IMR-90 (cell line): ENCODE results near the gene ANKH. TPM values are rescaled to one million over a fixed set of nuclear protein-coding genes. Genes with fewer than 3 reads are reported as not detected.
A peak's percentile ranks its signal among the peaks of the same experiment; 100 is the strongest.

Experiments used
- ATAC-seq: fragments of 200-7000 bp; cut with Tn5 transposase; 2 replicates; pipeline ENCODE4 v1.9.1; 2020; ENCODE audit warnings: low read depth, mild to moderate bottlenecking, moderate library complexity
- BruUV-seq: library from RNA; stranded (reverse); fragments of 400-500 nt; replicated peaks from 2 replicates; lab custom pipeline; 2021; lab: Mats Ljungman, UMichigan
- CTCF ChIA-PET: fragments of 300-600 bp; formaldehyde crosslinking; extraction: SDS; loops from one replicate; lab custom pipeline; 2021; ENCODE audit warnings: antibody characterized with exemption; lab: Yijun Ruan, JAX
- POLR2A ChIA-PET: fragments of 300-600 bp; sonication (Branson Sonifier 250); formaldehyde crosslinking; loops from one replicate; lab custom pipeline; 2022; ENCODE audit warnings: antibody characterized with exemption; ENCODE audit not compliant: unreplicated experiment; lab: Charles Lee
- DNase-seq: peaks from one replicate; pipeline ENCODE4 v3.0.0; 2013
- H2AFZ ChIP-seq: replicated peaks from 2 replicates; pipeline ENCODE3; 2013; ENCODE audit warnings: low read length, mild to moderate bottlenecking; ENCODE audit not compliant: poor library complexity
- H2AK5ac ChIP-seq: 2 replicates; pipeline ENCODE4 v1.6.1; 2013; ENCODE audit warnings: low read depth, low read length, inconsistent platforms
- H2AK9ac ChIP-seq: replicated peaks from 2 replicates; pipeline ENCODE3; 2013; ENCODE audit warnings: mild to moderate bottlenecking, low read depth, low read length, moderate library complexity; ENCODE audit not compliant: poor library complexity
- H2BK120ac ChIP-seq: 2 replicates; pipeline ENCODE4 v1.6.1; 2013; ENCODE audit warnings: low read depth, low read length, inconsistent platforms
- H2BK15ac ChIP-seq: 3 replicates; pipeline ENCODE4 v1.6.1; 2013; ENCODE audit warnings: low read depth, low read length, inconsistent platforms
- H2BK20ac ChIP-seq: 2 replicates; pipeline ENCODE4 v1.6.1; 2013; ENCODE audit warnings: low read depth, mild to moderate bottlenecking, inconsistent platforms, low read length, moderate library complexity
- H2BK5ac ChIP-seq: 2 replicates; pipeline ENCODE4 v1.6.1; 2013; ENCODE audit warnings: mild to moderate bottlenecking, low read depth, low read length, inconsistent platforms; ENCODE audit not compliant: poor library complexity, severe bottlenecking
- H3K14ac ChIP-seq: replicated peaks from 2 replicates; pipeline ENCODE4 v1.6.1; 2013; ENCODE audit warnings: low read depth, low read length, inconsistent platforms
- H3K18ac ChIP-seq: 2 replicates; pipeline ENCODE4 v1.6.1; 2013; ENCODE audit warnings: low read depth, low read length, control low read depth
- H3K23ac ChIP-seq: 2 replicates; pipeline ENCODE4 v1.6.1; 2013; ENCODE audit warnings: low read depth, low read length, inconsistent platforms
- H3K27ac ChIP-seq: 2 replicates; pipeline ENCODE4 v1.5.1; 2013; ENCODE audit warnings: mild to moderate bottlenecking, control low read depth, low read length; ENCODE audit not compliant: insufficient read depth
- H3K27me3 ChIP-seq: 2 replicates; pipeline ENCODE4 v1.6.1; 2013; ENCODE audit warnings: low read length; ENCODE audit not compliant: control insufficient read depth, insufficient read depth
- H3K36me3 ChIP-seq: 2 replicates; pipeline ENCODE4 v1.6.1; 2013; ENCODE audit warnings: low read length, mixed read lengths; ENCODE audit not compliant: control insufficient read depth, insufficient read depth
- H3K4ac ChIP-seq: 2 replicates; pipeline ENCODE4 v1.6.1; 2013; ENCODE audit warnings: low read depth, low read length, inconsistent platforms
- H3K4me1 ChIP-seq: 2 replicates; pipeline ENCODE4 v1.6.1; 2013; ENCODE audit warnings: low read length, mixed read lengths; ENCODE audit not compliant: control insufficient read depth, insufficient read depth
- H3K4me2 ChIP-seq: 2 replicates; pipeline ENCODE4 v1.6.1; 2013; ENCODE audit warnings: low read depth, mild to moderate bottlenecking, control low read depth, low read length, moderate library complexity
- H3K4me3 ChIP-seq: 2 replicates; pipeline ENCODE4 v1.5.1; 2013; ENCODE audit warnings: low read depth, mild to moderate bottlenecking, control low read depth, low read length, moderate library complexity; ENCODE audit not compliant: insufficient read depth
- H3K56ac ChIP-seq: 2 replicates; pipeline ENCODE4 v1.6.1; 2013; ENCODE audit warnings: low read length, inconsistent platforms; ENCODE audit not compliant: insufficient read depth; ENCODE audit errors: extremely low read depth
- H3K79me1 ChIP-seq, 2 experiments: 2 replicates each; pipeline ENCODE4 v1.6.1; 2013; ENCODE audit warnings: low read length in 2 of 2, inconsistent platforms in 1 of 2, low read depth in 1 of 2
- H3K9ac ChIP-seq: 2 replicates; pipeline ENCODE4 v1.6.1; 2013; ENCODE audit warnings: low read depth, low read length, control low read depth
- H3K9me1 ChIP-seq: 2 replicates; pipeline ENCODE4 v1.6.1; 2013; ENCODE audit warnings: low read length, inconsistent platforms; ENCODE audit not compliant: insufficient read depth
- H3K9me3 ChIP-seq: 2 replicates; pipeline ENCODE4 v1.6.1; 2013; ENCODE audit warnings: low read length; ENCODE audit not compliant: control insufficient read depth, insufficient read depth
- H4K20me1 ChIP-seq: 2 replicates; pipeline ENCODE4 v1.6.1; 2013; ENCODE audit warnings: low read length, inconsistent platforms; ENCODE audit not compliant: insufficient read depth
- H4K5ac ChIP-seq: 2 replicates; pipeline ENCODE4 v1.6.1; 2013; ENCODE audit warnings: mild to moderate bottlenecking, low read depth, low read length, control low read depth
- H4K8ac ChIP-seq, 2 experiments: 2 replicates each; pipeline ENCODE4 v1.6.1; 2013; ENCODE audit warnings: low read depth in 2 of 2, low read length in 2 of 2, control low read depth in 1 of 2, inconsistent platforms in 1 of 2
- H4K91ac ChIP-seq: 2 replicates; pipeline ENCODE4 v1.6.1; 2013; ENCODE audit warnings: low read depth, low read length, inconsistent platforms; ENCODE audit not compliant: insufficient read depth
- CEBPB ChIP-seq: IDR thresholded peaks from 2 replicates; pipeline ENCODE4 v1.6.1; 2012; ENCODE audit warnings: low read depth, low read length, improper control_type of control experiment
- MAZ ChIP-seq: IDR thresholded peaks from 2 replicates; pipeline ENCODE4 v1.6.1; 2012; ENCODE audit warnings: low read depth, mild to moderate bottlenecking, low read length, improper control_type of control experiment, moderate library complexity, borderline replicate concordance
- RAD21 ChIP-seq: IDR thresholded peaks from 2 replicates; pipeline ENCODE4 v1.6.1; 2012; ENCODE audit warnings: low read length, improper control_type of control experiment
- RCOR1 ChIP-seq: IDR thresholded peaks from 2 replicates; pipeline ENCODE4 v1.6.1; 2012; ENCODE audit warnings: mild to moderate bottlenecking, low read length, improper control_type of control experiment; ENCODE audit not compliant: insufficient replicate concordance
- SMC3 ChIP-seq: fragments of 150-350 bp; IDR thresholded peaks from 2 replicates; pipeline ENCODE4 v1.6.1; 2016; ENCODE audit warnings: low read depth, mild to moderate bottlenecking, antibody characterized with exemption, low read length, moderate library complexity
- WGBS, 2 experiments: methylation state at CpG; one replicate each; pipeline versions ENCODE4 v1.1.5 to v1.1.7; 2013; ENCODE audit warnings: missing lambda C conversion rate in 2 of 2; ENCODE audit not compliant: insufficient read length in 1 of 2; ENCODE audit errors: extremely low coverage in 2 of 2; 5-methylcytosine and 5-hydroxymethylcytosine counted together
- dilution Hi-C: fragments of 300-500 bp; cut with HindIII; formaldehyde crosslinking; loops from one replicate; pipeline ENCODE4 v1.14.3; 2018; ENCODE audit warnings: low sequenced_read_pairs; ENCODE audit not compliant: unreplicated experiment
- in situ Hi-C: fragments of 300-500 bp; cut with MboI; formaldehyde crosslinking; loops from 3 replicates; pipeline ENCODE4 v1.14.3; 2019; ENCODE audit warnings: low sequenced_read_pairs, inconsistent platforms, mixed read lengths
- intact Hi-C: fragments of 100-400 bp; cut with micrococcal nuclease; formaldehyde crosslinking; loops from 2 replicates; pipeline ENCODE4 v1.10.0; 2022
- polyA plus RNA-seq, 3 experiments: library from polyadenylated mRNA; depleted of rRNA; stranded (reverse); fragments of >200 nt; gene quantifications; 2 replicates each; pipeline ENCODE4 v1.2.3, GENCODE V29; 2012; ENCODE audit warnings: low replicate concordance in 1 of 3
- total RNA-seq: library from RNA; depleted of rRNA; stranded (reverse); fragments of >200 nt; gene quantifications from 2 replicates; pipeline ENCODE4 v1.2.3, GENCODE V29; 2012

Gene ANKH
- total and polyA plus RNA-seq, 2 of the 4 experiments (the other 2 are of a cell fraction), result 5.2 to 17.2 TPM

GRCh38 chr5:14879937-14880589 lies 8.5 kb upstream of the ANKH start:
- Histone ChIP-seq H3K79me1 (no peaks in the 10 kb centered on the region), H3K27me3 (no peaks in the 10 kb centered on the region; the same call in none of the 2 replicates), H2BK120ac (peak overlapping the region; percentile 80), H4K91ac (peak overlapping the region; percentile 67; the same call in 1 of the 2 replicates), H4K5ac (no peak overlapping the region), H3K4me3 (no peak overlapping the region), H2BK5ac (no peak overlapping the region), H3K9me1 (peaks cover 3% of the 10 kb centered on the region; the same call in 1 of the 2 replicates), H3K4me1 (peaks cover 4% of the 10 kb centered on the region; the same call in 1 of the 2 replicates), H3K9me3 (no peaks in the 10 kb centered on the region), H3K14ac (no peak overlapping the region), H3K4me2 (no peak overlapping the region), H3K27ac (peak overlapping the region; percentile 4; the same call in 1 of the 2 replicates), H4K20me1 (no peaks in the 10 kb centered on the region), H3K23ac (no peak overlapping the region), H2AFZ (peak overlapping the region; percentile 58), H3K9ac (no peak overlapping the region), H3K4ac (peak overlapping the region; percentile 33; the same call in 1 of the 2 replicates), H3K18ac (no peak overlapping the region), H4K8ac (0 out of 4 replicates have a peak overlapping the region, but pooled peaks of 1 of the 2 experiments have one; percentile 44), H2BK15ac (no peak overlapping the region), H2AK9ac (no peak overlapping the region), H2AK5ac (no peak overlapping the region; the same call in 1 of the 2 replicates), H3K56ac (no peak overlapping the region), H2BK20ac (peak overlapping the region; percentile 69), H3K36me3 (no peaks in the 10 kb centered on the region)
- ATAC-seq, result peak; percentile 75
- peak; percentile 70 for DNase-seq
- WGBS, 2 experiments, result 100% methylated on average over 1 of the region's 6 CpGs; no CpG with 5 or more reads in 1 of the 2 experiments
- ChIA-PET POLR2A (no interaction called here), CTCF (interaction anchor here (1.3 kb wide), 1 partner anchor 194 kb away, joined by 4 read pairs; no protein-coding TSS in a partner anchor)
- TF ChIP-seq RAD21 (no peak), MAZ (0 out of 2 replicates have a peak, but pooled peaks have one; percentile 22), SMC3 (no peak), RCOR1 (no peak), CEBPB (peak; percentile 93)
- in situ Hi-C loops, result loop anchor here (10.0 kb wide), 1 partner anchor 125 kb away; no protein-coding TSS in a partner anchor
- dilution Hi-C loops, result no loop called here
- intact Hi-C loops, result loop anchor here (2.0 kb wide), 1 partner anchor 21 kb away; no protein-coding TSS in a partner anchor
- no TSS peak for BruUV-seq
